ENCODE measurements around the gene CEP112.

Gene CEP112

DNA sequence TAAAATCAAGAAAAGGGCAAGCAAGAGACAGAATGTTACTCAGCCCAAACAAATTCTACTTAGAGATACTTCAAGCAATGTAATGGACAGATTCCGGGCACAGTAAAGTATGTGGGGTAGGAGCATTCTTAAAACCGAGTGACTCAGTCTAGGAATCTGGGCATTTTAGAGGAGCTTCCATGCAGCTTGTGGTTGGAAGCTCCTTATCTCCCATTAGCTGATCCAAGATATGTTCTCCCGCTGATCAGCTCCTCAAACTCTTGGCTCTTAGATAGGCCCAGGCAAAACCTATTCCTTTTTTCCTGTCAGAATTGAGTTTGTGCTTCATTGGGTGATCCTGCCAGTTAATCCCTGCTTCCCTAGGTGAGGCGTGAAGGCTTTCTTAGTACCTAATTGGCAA, 303.3 kb downstream of the CEP112 start:
- FAIRE-seq (no peak), DNase-seq (ENCODE audit: insufficient read length, low spot score) (no peak)
- TF ChIP-seq CTCF (IDR thresholded peaks at IDR 0.05; ENCODE audit: insufficient read depth, missing control alignments): no peak

- FAIRE-seq (no peak), DNase-seq (ENCODE audit: insufficient read length, low spot score) (no peak)
- no peak for TF ChIP-seq CTCF (IDR thresholded peaks at IDR 0.05; ENCODE audit: insufficient read depth, missing control alignments)
Measured at GRCh38 chr17:65886315-65887245, 305.4 kb downstream of the CEP112 start.

DNA sequence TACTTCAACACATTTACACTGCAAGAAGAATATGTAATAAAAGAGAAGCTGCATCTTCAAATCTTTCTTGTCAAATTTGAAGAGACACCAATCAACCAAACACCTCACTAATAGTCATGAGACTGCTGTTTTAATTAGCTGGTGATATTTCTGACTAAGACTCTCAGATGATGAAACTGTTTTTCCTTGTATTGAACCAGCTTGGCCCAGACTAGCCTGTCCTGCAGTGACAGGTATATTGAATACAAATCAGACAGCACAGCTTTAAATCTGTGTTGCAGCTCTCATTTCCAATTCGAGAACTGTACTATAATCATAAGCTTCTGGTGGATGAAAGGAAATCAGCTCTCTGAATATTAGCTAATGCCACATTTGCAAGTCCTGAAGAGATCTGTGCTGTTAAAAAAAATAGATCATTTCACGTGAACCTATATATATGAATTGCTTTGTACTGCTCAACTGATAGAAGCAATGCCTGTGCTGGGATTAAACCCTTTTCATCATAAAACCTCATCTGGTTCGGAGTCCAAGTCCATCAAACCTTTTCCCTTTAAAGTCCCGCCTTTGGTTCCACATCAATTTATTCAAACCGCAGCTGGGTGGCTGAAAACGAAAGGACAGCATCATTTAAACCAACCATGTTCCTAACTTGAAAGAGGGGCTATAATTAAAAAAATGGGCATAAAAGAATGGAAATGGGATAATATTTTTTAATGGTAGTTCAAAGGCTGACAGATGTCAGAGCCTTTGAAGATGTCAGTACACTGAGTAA, 306.2 kb downstream of the CEP112 start:
- DNase-seq (ENCODE audit: insufficient read length, low spot score) (no peak), FAIRE-seq (no peak)
- no peak for TF ChIP-seq CTCF (IDR thresholded peaks at IDR 0.05; ENCODE audit: insufficient read depth, missing control alignments)

DNA sequence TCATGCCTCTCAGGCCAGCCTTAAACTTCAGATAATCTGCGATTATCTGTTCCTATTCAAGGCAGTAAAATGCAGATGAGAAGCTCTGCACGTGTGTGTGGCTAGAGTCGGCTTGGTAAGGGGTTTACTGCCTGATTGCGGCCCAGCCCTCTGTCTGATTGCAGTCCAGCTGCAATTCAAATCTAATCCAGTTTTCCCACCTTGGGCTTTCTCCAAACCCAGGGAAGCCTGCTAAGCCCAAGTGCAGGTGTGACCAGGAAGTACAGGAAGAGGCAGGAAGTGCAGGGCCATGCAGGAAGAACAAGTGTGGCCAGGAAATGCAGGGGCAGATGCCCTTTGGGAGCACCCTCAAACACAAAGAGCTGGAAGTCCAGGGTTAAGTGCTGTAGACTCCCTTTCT, 314.9 kb downstream of the CEP112 start:
- TF ChIP-seq CTCF (IDR thresholded peaks at IDR 0.05; ENCODE audit: insufficient read depth, missing control alignments): no peak
- peak; percentile 24 for DNase-seq (ENCODE audit: insufficient read length, low spot score)
- peak; percentile 32 for FAIRE-seq

DNA sequence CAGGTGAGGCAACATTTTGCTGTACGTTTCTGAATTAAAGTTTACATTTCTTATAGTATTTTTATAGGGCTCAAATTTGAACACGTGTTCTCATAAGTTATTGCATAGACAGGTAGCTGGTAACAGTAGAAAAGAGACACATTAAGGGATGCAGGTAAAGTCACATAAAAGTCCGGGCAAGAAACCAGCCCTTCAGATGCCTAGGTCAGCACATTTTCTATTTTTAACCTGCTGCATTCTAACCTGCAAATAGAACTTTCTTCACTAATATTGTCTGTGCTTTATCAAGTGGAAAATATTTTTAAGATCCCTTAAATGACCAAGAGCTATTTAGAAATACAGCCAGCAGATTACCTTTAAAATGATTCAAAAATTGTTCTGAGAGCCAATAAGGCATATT, 323.1 kb downstream of the CEP112 start:
- TF ChIP-seq CTCF (IDR thresholded peaks at IDR 0.05; ENCODE audit: insufficient read depth, missing control alignments): no peak
- FAIRE-seq: no peak
- DNase-seq (ENCODE audit: insufficient read length, low spot score): no peak

GRCh38 chr17:65867014-65867413, 324.9 kb downstream of the CEP112 start:
- DNase-seq (ENCODE audit: insufficient read length, low spot score): no peak
- no peak for FAIRE-seq
- no peak for TF ChIP-seq CTCF (IDR thresholded peaks at IDR 0.05; ENCODE audit: insufficient read depth, missing control alignments)
